ENCODE results near the gene GALNT14. TPM values are rescaled to one million over a fixed set of nuclear protein-coding genes. Genes with fewer than 3 reads are reported as not detected.

GALNT14 gene
- total RNA-seq, 1 donor from 2014 or later: 0.38 TPM

DNA sequence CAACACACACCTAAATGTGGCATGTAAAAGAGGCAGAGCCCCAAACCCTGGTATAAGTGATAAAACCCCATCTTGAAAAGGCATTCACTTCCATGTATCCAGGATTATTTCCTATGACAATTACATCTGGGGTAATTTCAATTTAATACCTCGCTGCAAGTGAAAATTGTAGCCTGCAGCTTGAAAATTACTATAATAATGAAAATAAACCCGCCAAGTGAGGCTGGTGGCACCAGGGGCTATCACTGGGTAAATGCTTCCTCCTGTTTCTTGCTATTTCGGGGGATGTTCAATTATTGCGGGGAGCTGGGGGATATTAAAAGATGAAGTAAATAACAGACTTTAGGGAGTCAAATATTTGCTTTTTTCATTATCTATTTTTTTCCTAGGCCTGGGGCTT is 171.5 kb downstream of the GALNT14 start:
- DNase-seq (ENCODE audit: missing footprints) (no peak), ATAC-seq (no peak)
- intact Hi-C loops (cut with DNase I): no loop called here

DNA sequence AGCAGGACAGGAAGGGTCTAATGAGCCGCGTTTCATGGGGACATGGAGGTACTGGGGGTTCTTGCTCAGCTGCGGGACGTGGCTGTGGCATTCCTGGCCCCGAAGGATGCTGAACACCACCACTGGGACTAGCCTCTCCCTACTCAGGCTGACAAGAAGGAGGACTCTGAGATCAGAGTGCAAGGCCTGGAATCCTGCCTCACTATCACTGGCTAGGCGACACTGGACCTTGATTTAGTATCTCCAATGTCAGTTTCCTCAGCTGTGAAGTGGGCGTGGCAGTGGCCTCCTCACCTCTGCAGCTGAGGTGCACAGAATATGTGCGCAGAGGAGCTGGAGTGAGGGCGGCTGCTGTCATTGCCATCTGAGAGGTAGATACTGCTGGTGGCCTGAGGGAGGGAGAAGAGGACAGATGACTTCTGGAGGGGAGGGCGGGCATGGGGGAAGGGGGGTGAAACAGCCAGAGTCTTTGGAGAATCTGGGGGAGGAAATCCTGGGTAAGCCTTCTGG is 173.2 kb downstream of the GALNT14 start:
- ATAC-seq (no peak), DNase-seq (ENCODE audit: missing footprints) (no peak)
- intact Hi-C loops (cut with DNase I): no loop called here

- intact Hi-C loops (cut with DNase I): no loop called here
- ATAC-seq (no peak), DNase-seq (ENCODE audit: missing footprints) (no peak)
Observed at GRCh38 chr2:30964334-30965005, 173.8 kb downstream of the GALNT14 start.

DNA sequence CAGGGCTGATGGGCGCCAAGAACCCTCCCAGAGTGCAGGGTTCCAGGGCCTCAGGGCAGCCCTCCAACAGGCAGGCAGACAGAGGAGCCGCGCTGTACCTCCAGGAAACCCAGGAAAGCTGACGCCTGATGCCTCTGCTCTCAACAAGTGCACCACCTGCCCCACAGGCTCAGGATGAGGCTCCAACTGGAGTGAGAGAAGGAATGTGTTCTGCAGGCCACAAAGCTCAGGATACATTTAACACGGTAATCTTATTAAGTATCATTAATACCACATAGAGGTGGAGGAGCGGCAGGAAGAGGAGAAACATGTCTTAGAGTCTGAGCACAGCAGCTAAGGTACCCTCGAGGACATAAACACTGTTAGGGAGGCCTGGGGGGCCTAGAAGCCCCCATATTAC is 175.1 kb downstream of the GALNT14 start:
- intact Hi-C loops (cut with DNase I): no loop called here
- DNase-seq (ENCODE audit: missing footprints) (no peak), ATAC-seq (no peak)

DNA sequence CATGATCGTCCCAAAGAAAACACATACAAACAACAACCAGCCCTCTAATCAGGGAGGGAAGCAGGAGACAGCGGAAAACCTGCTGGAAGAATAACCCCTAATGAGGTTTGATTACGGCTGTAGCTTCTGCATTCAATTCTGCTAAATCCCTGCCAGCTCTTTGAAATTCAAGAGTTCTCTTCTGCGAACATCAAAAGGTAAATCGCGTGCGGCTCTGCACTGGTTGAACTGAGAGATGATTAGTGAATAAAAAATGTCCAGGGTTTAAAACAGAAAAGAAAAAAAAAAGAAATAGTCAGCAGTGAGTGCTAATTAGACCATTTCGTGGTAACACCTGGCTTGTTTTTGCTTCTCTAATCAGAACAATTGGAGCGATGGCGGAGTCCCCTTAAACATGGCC is 178.0 kb downstream of the GALNT14 start:
- ATAC-seq: no peak

GRCh38 chr2:30959653-30960052 is 178.6 kb downstream of the GALNT14 start:
- ATAC-seq: no peak
- DNase-seq (ENCODE audit: missing footprints): no peak
- intact Hi-C loops (cut with DNase I): no loop called here

More for the DNA sequence above, 178.0 kb downstream of the GALNT14 start:
- no peak for DNase-seq (ENCODE audit: missing footprints)
- intact Hi-C loops (cut with DNase I): no loop called here

DNA sequence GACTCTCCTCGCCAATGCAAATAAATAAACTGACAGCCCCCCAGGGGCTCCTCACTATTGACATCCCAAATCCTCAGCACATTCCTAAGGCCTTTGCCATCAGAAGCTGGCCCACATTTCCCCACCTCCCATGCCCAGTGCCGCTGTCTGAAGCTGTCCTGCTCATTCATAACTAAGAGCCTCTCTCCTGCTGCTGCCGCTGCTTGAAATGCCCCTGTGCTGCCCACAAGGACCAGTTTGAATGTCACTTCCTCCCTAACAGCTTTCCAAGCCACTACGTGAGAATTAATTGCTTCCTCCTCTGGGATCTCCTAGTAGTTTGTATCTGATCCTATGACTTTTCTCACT is 179.3 kb downstream of the GALNT14 start:
- ATAC-seq: no peak
- DNase-seq (ENCODE audit: missing footprints): no peak
- intact Hi-C loops (cut with DNase I): no loop called here

- intact Hi-C loops (cut with DNase I): no loop called here
- DNase-seq (ENCODE audit: missing footprints) (no peak), ATAC-seq (no peak)
Observed at GRCh38 chr2:30958193-30958917, 179.9 kb downstream of the GALNT14 start.

DNA sequence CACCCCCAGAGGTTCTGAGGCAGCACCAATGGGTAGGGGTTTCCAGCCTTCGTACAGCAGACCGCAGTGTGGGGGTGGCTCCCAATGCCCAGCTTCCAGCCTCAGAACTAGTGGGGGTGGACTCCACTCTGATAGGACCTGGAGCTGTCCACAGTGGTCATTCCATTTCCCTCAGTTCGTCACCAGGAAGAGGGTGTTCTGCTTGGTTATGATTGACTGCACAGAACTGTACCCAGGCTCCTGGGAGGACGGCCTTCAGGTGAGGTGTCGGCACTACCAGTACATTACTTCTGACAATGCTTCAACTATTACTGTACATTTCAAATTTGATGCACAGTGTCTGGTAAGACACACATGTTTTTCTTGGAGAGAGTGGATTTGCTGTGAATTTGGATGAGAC is 180.6 kb downstream of the GALNT14 start:
- intact Hi-C loops (cut with DNase I): no loop called here
- ATAC-seq: no peak
- DNase-seq (ENCODE audit: missing footprints): no peak

GRCh38 chr2:30956995-30957394 is 181.2 kb downstream of the GALNT14 start:
- ATAC-seq (no peak), DNase-seq (ENCODE audit: missing footprints) (no peak)
- intact Hi-C loops (cut with DNase I): no loop called here

GRCh38 chr2:30955516-30956132 is 182.6 kb downstream of the GALNT14 start:
- no peak for ATAC-seq
- intact Hi-C loops (cut with DNase I): no loop called here

GRCh38 chr2:30950339-30950738 is 187.9 kb downstream of the GALNT14 start:
- intact Hi-C loops (cut with DNase I): no loop called here
- DNase-seq (ENCODE audit: missing footprints) (no peak), ATAC-seq (no peak)

More at GRCh38 chr2:30955516-30956132, 182.6 kb downstream of the GALNT14 start:
- no peak for DNase-seq (ENCODE audit: missing footprints)

GRCh38 chr2:30949435-30949834 is 188.8 kb downstream of the GALNT14 start:
- intact Hi-C loops (cut with DNase I): no loop called here
- ATAC-seq: no peak
- no peak for DNase-seq (ENCODE audit: missing footprints)

- DNase-seq (ENCODE audit: missing footprints) (no peak), ATAC-seq (peak; percentile 39)
- intact Hi-C loops (cut with DNase I): no loop called here
Observed at GRCh38 chr2:30948857-30949256, 189.4 kb downstream of the GALNT14 start.

DNA sequence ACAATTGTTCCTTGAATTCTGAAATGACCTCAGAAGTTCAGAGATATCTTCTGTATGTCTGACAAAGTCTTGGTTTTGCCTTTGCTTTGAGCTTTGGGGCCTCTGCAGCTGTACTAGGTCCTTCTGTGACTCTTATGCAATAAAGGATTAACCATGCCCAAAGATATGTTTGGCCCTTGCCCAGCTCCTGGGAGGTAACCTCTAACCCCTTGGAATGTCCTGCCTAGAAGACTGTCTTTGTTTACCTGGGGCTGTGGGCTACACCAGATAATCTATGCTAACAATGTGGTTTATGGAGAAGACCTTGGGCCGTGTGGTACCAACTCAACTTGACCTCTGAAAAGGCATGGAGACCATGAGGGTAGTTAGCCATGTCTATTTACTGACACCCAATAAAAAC is 190.1 kb downstream of the GALNT14 start:
- no peak for DNase-seq (ENCODE audit: missing footprints)
- intact Hi-C loops (cut with DNase I): no loop called here
- no peak for ATAC-seq

GRCh38 chr2:30947686-30948085 is 190.6 kb downstream of the GALNT14 start:
- ATAC-seq (no peak), DNase-seq (ENCODE audit: missing footprints) (no peak)
- intact Hi-C loops (cut with DNase I): no loop called here

- intact Hi-C loops (cut with DNase I): no loop called here
- ATAC-seq (no peak), DNase-seq (ENCODE audit: missing footprints) (no peak)
Observed at GRCh38 chr2:30942419-30942818, 195.8 kb downstream of the GALNT14 start.

DNA sequence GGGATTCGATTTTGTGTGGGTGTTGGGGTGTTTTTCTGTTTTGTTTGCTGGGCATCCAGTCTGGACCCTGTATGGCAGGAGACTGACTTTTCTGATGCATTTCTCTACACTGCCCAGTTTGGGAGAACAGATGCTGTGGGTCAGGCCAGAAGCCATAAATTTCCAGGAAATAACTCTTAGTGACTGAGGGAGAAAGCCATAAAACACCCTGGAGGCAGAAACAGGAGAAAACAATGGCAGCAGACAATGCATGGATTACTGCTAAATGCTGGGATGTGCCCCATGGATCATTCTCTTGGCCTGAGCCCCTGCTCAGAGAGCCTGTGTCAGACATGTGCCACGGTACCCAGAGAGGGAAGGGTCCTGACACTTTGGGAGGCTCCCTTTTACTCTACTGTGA is 197.4 kb downstream of the GALNT14 start:
- no peak for ATAC-seq
- intact Hi-C loops (cut with DNase I): no loop called here

GRCh38 chr2:30939364-30939763 is 198.9 kb downstream of the GALNT14 start:
- DNase-seq (ENCODE audit: missing footprints) (no peak), ATAC-seq (no peak)
- intact Hi-C loops (cut with DNase I): no loop called here

More for the DNA sequence above, 197.4 kb downstream of the GALNT14 start:
- no peak for DNase-seq (ENCODE audit: missing footprints)

DNA sequence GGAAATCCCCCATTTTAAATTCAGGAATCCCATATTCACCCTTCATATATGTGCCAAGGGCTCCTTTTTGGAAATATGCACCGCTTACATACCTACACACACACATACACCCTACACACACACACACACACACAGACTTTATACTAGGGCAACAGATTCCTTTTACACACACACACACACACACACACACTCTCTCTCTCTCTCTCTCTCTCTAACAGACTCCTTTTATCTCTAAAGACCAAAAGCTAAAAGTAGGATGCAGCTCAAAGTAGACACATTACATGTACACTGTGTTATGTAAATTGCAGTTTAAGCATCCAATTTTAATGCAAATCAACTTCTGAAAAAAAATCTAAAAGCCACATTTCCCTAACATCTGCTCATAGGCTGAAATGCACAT is 200.0 kb downstream of the GALNT14 start:
- intact Hi-C loops (cut with DNase I): no loop called here
- ATAC-seq (no peak), DNase-seq (ENCODE audit: missing footprints) (no peak)

Measured in Right ventricle myocardium inferior (tissue), 1 donor.